Measurements from ENCODE around the gene CNOT6L.

DNA sequence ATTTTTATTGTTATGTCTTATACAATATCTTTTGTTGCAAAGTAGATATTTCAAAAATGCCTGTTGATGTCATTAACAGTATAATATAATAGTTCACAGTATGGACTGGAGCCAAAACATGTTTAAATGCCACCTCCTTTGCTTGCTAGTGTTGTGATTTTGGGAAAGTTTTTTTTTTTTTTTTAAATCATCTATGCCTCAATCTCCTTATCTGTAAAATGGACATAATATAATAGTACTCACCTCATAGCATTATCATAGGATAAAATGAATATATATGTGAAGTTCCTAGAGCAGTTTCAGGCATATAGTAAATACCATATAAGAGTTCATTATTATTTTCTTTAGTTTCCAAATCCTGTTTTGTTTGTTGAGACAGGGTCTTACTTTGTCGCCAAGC, 25.2 kb upstream of the CNOT6L start:
- TF ChIP-seq EZH2 (IDR thresholded peaks at IDR 0.05; ENCODE audit: insufficient read depth, poor library complexity, severe bottlenecking) (no peak), EZH2phosphoT487 (IDR thresholded peaks at IDR 0.05; ENCODE audit: insufficient read depth, low read depth) (no peak)

Data from GM23248 (cell line).